Measurements from ENCODE around the gene ZG16. TPM values are rescaled to one million over a fixed set of nuclear protein-coding genes. Genes with fewer than 3 reads are reported as not detected.
"Not testable (repeated sequence)": the region's sequence is repeated elsewhere in the genome, so short reads cannot be mapped to it uniquely, and the experiment has no call there.

Gene ZG16
- total RNA-seq, 1 donor from 2014 or later, result not detected

GRCh38 chr16:29774730-29775129 is 3.3 kb upstream of the ZG16 start:
- H3K36me3 Mint-ChIP-seq (ENCODE audit: insufficient read depth), result no peaks in the 10 kb centered on the region
- H3K4me1 Mint-ChIP-seq (ENCODE audit: low read depth), result peaks cover 17% of the 10 kb centered on the region
- no peak for DNase-seq (ENCODE audit: low spot score, unreplicated experiment)
- H3K27ac Mint-ChIP-seq, result no peak overlapping the region
- peaks cover 2% of the 10 kb centered on the region for H3K27me3 Mint-ChIP-seq
- no peaks in the 10 kb centered on the region for H3K9me3 Mint-ChIP-seq (ENCODE audit: low read depth)
- no peak for TF ChIP-seq CTCF (IDR thresholded peaks at IDR 0.05; ENCODE audit: unreplicated experiment)
- no peak overlapping the region for H3K4me3 Mint-ChIP-seq (ENCODE audit: low read depth)

GRCh38 chr16:29775742-29776408 is 2.2 kb upstream of the ZG16 start:
- Mint-ChIP-seq H3K27ac (peak overlapping the region; percentile 71), H3K27me3 (peaks cover 2% of the 10 kb centered on the region)

DNA sequence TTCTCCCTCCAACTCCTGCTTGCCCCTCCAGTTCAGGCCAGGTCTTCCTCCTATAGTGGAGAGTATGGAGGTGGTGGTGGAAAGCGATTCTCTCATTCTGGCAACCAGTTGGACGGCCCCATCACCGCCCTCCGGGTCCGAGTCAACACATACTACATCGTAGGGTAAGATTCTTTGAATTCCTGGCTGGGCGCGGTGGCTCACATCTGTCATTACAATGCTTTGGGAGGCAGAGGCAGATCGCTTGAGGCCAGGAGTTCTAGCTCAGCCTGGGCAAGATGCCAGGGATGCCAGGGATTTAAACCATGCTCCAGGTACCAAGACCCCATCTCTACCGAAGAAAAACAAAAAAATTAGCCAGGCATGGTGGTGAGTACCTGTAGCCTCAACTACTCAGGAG is 1.4 kb downstream of the ZG16 start:
- Mint-ChIP-seq H3K36me3 (ENCODE audit: insufficient read depth) (no peaks in the 10 kb centered on the region), H3K9me3 (ENCODE audit: low read depth) (peaks cover 3% of the 10 kb centered on the region), H3K4me3 (ENCODE audit: low read depth) (no peak overlapping the region), H3K4me1 (ENCODE audit: low read depth) (peaks cover 20% of the 10 kb centered on the region), H3K27me3 (no peaks in the 10 kb centered on the region), H3K27ac (no peak overlapping the region)
- no peak for TF ChIP-seq CTCF (IDR thresholded peaks at IDR 0.05; ENCODE audit: unreplicated experiment)
- DNase-seq (ENCODE audit: low spot score, unreplicated experiment), result no peak

More at GRCh38 chr16:29775742-29776408, 2.2 kb upstream of the ZG16 start:
- DNase-seq (ENCODE audit: low spot score, unreplicated experiment), result no peak
- H3K36me3 Mint-ChIP-seq (ENCODE audit: insufficient read depth), result no peaks in the 10 kb centered on the region
- no peaks in the 10 kb centered on the region for H3K9me3 Mint-ChIP-seq (ENCODE audit: low read depth)
- H3K4me1 Mint-ChIP-seq (ENCODE audit: low read depth), result peaks cover 12% of the 10 kb centered on the region
- no peak for TF ChIP-seq CTCF (IDR thresholded peaks at IDR 0.05; ENCODE audit: unreplicated experiment)
- H3K4me3 Mint-ChIP-seq (ENCODE audit: low read depth), result no peak overlapping the region

DNA sequence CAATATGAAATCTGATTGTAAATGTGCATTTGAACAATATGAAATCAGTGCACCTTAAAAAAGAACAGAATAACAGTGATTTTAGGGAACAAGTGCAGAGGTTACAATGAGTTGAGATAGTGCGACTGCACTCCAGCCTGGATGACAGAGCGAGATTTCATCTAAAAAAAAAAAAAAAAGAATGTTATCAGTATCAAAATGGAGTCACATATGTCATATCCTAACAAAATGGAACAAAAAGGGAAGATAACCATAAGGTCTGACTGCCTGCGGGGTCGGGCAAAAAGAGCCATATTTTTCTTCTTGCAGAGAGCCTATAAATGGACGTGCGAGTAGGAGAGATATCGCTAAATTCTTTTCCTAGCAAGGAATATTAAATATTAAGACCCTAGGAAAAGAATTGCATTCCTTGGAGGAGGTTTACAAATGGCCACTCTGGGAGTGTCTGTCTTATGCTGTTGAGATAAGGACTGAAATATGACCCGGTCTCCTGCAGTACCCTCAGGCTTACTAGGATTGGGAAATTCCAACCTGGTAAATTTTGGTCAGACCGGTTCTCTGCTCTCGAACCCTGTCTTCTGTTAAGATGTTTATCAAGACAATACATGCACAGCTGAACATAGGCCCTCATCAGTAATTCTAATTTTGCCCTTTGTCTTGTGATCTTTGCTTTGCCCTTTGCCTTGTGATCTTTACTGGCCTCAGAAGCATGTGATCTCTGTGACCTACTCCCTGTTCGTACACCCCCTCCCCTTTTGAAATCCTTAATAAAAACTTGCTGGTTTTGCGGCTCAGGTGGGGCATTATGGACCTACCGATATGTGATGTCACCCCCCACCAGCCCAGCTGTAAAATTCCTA is 5.3 kb downstream of the ZG16 start:
- H3K27me3 Mint-ChIP-seq; H3K4me3 Mint-ChIP-seq (ENCODE audit: low read depth); H3K9me3 Mint-ChIP-seq (ENCODE audit: low read depth); DNase-seq (ENCODE audit: low spot score, unreplicated experiment); H3K36me3 Mint-ChIP-seq (ENCODE audit: insufficient read depth): not testable (repeated sequence)
- Mint-ChIP-seq H3K4me1 (ENCODE audit: low read depth) (peaks cover 18% of the 10 kb centered on the region), H3K27ac (peak overlapping the region; percentile 78)

DNA sequence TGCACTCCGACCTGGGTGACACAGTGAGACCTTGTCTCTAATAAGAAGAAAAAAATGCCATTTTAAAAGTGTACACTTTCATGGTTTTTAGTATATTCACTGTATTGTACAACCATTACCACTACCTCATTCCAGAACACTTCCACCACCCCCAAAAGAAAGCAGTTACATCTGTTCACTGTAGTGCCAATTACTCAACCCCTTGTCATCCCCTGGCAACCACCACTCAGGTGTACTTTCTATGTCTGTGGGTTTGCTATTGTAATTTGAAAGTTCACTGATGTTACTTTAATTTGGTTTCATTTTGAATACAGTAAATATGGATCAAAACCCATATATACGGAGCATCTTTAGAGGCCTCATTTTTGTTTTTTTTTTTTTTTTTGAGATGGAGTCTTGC is 6.1 kb downstream of the ZG16 start:
- Mint-ChIP-seq H3K27ac (no peak overlapping the region), H3K4me3 (ENCODE audit: low read depth) (no peak overlapping the region), H3K27me3 (no peaks in the 10 kb centered on the region), H3K9me3 (ENCODE audit: low read depth) (peaks cover 3% of the 10 kb centered on the region), H3K4me1 (ENCODE audit: low read depth) (peaks cover 18% of the 10 kb centered on the region), H3K36me3 (ENCODE audit: insufficient read depth) (no peaks in the 10 kb centered on the region)
- no peak for TF ChIP-seq CTCF (IDR thresholded peaks at IDR 0.05; ENCODE audit: unreplicated experiment)
- no peak for DNase-seq (ENCODE audit: low spot score, unreplicated experiment)

All from progenitor cell of endocrine pancreas (in vitro differentiated cells).